Stimulated activated CD4-positive, alpha-beta T cell treated with anti-CD3 and anti-CD28 coated beads, TNF-alpha, amount 100 ng/mL, for 48 hours (primary cell): ENCODE data around the gene SNCAIP.
"Not testable (repeated sequence)": the region's sequence is repeated elsewhere in the genome, so short reads cannot be mapped to it uniquely, and the experiment has no call there.

Experiments
- DNase-seq, 3 donors: peaks; one replicate each; pipeline ENCODE4 v3.0.0-alpha.2; 2020; ENCODE audit warnings: low read depth in 3 of 3

SNCAIP gene

DNA sequence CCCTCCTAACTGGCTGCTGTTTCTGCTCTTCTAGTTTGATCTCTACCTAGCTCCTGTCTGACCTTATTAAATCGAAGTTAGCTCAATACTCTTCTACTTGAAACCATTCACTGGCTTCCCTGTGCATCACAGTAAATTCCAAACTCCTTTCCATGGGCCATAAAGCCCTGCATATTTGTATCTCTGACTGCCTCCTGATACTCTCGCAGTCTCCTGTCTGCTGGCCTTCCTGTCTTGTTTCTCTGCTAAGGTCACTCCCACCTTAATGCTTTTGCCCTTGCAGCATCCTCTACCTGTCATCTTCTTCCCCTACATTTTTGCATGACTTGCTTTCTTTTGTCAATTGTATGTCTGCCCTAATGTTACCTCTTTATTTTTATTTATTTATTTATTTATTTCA lies 44.8 kb downstream of the SNCAIP start:
- DNase-seq = no peak

DNA sequence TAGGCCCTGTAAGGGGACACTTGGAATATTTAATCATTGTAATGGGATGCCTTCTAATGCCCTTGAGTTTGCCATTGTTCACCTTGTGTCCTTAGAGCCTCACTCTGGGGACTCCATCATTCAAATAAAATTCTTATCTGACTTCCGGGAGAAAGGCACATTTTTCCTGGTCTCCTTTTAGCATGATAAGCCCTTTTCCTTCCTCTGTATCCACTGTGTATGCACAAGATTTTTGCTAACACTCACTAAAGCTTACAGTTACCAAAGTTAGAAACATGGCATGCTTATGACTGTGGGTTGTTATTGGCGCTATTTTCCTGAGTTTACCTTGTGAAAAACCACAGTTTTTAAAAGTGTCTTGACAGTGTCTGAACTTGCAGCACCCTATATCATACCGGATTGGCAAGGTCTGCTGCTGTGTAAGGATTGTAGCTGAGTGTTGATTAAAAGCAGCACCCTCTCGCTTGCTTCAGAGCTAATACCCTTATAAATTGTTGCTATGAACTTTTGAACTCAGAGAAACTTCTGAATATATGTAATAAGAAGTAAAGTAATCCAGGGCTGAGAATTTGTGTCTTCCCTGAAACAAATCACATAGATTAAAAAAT lies 46.4 kb downstream of the SNCAIP start:
- no peak for DNase-seq

DNA sequence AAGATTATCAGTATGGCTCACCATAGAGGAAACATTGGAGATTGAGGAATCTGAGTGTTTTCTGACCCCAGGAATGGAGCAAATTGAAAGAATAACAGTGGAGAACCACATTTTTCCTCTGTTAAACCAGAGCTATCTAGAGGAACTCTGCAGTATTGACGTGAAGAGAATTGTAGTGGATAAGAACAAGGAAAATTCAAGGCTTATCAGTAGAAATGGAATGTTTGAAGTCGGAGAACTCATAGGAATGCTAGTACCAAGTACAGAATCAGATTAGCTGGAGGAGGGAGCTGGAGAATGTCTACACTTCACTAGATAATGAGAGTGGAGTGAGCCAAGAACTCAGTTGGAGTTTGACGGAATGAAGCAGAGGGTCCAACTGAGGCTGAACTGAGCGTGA lies 50.3 kb downstream of the SNCAIP start:
- no peak for DNase-seq

DNA sequence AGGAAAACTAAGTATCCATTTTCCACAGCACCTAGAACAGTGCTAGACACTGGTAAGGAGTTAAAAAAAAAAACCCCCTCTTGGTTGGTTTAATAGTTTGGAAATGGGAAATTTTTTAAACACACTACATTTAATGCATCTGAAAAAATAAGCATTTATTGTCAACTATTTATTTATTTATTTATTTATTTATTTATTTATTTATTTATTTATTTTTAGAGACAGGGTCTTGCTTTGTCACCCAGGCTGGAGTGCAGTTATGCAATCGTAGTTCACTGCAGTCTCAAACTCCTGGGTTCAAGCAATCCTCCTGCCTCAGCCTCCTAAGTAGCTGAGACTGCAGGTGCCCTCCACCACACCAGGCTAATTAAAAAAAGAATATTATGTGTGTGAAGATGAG lies 51.6 kb downstream of the SNCAIP start:
- DNase-seq = no peak

DNA sequence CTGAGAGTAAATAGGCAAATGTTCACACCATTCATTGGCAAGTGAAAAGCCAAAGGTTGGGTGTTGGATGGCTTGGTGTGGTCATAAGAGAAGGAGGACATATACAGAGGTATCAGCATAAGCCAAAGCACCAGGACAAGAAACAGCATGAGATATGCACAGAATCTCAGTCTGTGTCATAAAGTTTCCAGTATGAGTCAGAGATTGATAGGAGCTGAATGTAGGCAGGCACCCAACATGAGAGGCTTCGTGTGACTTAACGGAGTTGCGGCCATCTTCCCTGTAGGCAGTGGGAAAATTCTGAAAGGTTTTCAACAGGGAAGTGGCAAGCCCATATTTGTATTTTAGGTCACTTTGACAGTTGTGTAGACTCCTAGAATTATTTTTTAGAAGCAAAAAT lies 54.5 kb downstream of the SNCAIP start:
- DNase-seq = no peak

DNA sequence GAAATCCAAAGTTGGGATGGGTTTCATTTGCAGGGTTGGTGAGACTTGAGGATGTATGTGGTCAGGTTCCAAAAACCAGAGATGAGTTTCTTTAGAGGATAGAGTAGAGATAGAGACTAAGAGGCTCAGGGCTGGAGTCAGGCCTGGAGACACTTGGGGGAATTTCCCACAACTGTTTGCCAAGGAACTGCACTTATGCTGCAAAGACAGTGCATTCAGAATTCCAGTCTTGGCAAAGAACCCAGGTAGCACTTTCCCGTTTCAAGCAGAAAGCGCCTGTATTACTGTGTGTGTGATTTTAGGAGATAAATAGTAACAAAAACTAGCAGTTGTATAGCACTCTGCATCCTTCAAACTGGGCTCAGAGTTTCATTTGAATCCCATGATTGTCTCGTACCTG lies 55.4 kb downstream of the SNCAIP start:
- DNase-seq = no peak

DNA sequence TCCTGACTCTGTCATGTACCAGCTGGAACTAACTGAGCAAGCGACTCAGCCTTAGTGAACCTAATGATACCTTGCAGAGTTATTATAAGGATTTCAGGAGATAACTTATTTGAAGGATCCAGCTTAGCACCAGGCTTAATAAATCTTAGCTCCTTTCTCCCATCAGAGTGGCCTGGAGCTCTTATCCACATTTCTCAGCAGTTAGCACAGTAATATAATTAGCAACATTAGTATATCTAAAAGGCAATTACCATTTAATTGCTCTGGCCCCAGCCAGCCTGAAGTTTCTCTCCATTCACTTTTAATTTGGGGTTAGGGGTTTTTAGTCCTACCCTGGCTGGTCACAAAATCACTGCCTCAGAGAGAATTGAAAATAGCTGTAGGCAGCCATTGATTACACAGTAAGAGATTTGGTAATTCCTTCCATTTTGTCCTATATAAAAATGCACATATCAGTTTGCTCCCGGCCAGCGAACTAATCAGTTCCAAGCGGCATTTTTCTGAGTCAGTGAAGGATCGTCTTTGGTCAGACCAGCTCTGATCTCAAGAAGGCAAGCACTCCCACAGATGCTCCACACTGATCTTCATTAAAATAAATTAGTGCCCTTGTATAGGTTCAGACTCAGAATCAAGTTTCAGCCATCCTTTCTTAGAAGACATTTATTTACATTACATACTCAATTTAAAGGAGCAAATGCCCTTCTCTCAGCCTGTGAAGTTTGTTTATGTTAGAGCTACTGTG lies 56.6 kb downstream of the SNCAIP start:
- DNase-seq = no peak

DNA sequence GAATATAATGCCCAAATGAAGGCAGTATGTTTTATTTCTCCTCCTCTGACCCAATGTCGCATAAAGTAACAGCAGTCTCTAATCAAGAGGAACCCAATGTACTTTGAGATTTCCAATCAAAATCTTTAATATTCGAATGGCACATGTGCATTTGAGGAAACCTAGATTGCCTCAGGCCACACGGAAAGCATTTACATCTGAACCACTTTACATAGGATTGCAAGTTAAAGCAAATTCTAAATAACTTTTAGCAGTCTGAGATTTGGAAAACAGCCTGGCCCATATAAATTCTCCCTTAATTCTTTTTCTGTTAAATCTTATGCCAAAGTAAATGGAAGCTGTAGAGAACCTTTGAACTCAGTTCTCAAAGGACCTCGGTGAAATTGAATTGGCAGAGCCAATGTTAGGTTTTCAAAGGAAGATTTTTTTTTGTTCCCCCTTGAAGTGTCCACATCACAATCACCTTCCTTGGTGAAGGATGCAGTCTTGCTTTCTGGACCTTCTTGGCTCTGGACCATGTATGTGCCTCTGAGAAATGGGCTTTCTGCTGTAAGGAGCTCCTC lies 57.3 kb downstream of the SNCAIP start:
- no peak for DNase-seq

DNA sequence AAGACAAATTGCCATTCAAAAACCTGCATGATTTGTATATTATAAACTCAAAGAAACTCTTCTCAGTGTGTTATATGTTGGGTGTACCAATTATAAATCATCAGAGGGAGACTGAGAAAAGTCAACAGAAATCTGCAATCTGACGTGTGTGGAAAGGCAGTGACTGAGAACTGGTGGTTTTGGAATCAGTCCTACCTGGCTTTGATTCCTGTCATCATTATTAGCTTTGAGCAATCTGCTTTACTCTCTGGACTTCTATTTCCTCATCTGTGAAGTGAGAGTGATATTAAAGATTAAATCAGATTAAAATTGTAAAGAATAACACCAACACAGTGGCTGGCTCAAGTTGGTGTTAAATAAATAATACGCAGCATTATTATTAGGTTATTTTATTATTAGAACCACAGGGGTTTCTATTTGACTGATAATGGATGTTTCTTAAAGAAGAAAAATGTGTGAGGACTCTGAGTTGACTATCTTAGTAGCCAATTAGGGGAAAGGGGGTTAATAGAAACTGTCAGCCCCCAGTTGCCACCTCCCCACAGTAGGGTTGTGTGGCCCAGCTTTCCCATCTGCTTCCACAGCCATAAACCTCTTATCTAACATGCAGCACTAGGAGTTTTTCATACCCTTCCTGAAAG lies 59.6 kb downstream of the SNCAIP start:
- no peak for DNase-seq

DNA sequence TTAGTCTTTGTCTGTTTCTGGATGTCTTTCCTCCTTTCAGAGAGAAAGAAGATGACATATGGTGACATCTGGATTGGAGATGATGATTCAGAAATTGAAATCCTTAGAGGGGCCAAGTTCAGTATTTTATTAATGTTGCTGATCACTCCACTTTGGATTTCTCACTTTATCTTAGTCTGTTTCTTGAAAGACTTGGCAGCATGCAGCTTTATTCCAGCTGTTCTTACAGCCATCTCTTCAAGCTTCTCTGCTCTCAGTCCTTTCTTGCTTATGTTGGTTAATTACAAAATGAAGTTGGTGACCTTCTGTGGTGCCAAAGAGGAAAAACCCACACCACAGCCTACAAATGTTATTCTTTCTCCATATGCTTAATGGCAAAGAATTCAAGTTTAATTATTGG lies 62.1 kb downstream of the SNCAIP start:
- no peak for DNase-seq

DNA sequence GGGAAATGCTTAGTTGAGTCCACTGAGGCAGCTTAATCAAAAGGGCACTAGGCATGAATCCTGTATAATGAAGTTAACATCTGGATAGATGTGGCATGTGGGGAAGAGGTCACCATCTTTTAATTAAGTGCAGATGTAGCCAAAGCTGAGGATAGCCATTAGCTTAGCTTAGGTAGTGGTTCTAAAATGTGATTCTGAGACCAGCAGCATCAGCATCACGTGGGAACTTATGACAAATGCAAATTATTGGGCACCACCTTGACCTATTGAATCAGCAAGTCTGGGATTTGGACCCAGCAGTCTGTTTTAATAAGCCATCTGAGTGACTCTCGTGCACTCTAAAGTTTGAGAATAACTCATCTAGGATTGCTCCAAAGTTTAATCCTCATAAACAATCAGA lies 63.8 kb downstream of the SNCAIP start:
- DNase-seq = no peak

DNA sequence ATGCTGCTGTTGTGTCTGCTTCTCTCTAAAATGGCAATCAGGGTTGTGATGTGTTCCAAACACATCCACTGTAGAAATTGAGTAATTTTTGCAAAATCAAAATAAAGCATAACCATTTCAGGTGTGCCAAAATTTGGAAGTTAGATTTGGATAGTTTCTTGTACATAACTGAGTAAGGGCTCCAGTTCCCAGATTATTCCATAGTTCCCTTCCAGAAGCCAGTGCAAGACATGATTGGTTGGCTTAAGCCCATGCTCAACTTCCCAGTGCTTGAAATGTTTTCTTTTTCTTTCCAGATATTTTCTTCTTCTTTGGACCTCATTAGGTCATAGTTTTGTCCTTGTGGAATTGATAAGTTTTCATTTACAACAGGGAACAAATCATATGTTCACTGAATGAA lies 64.2 kb downstream of the SNCAIP start:
- no peak for DNase-seq

DNA sequence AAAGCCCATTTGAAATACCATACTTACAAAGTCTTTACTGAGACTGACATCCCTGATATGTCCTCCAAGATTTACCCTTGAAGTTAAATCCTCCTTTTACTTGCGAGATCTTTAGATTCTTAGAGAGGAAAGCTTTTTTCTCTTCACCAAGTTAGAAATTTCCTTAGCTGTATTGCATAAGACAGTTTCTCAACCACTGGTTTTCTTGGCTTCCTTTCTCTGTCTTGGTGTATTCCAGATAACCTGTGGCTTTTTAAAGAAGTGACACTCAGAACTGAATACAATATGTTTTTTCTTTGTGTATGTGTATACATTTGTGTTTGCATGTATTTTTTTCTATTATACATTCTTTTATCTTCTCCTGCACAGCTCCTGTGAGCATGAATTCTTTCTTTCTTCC lies 65.0 kb downstream of the SNCAIP start:
- DNase-seq = no peak

DNA sequence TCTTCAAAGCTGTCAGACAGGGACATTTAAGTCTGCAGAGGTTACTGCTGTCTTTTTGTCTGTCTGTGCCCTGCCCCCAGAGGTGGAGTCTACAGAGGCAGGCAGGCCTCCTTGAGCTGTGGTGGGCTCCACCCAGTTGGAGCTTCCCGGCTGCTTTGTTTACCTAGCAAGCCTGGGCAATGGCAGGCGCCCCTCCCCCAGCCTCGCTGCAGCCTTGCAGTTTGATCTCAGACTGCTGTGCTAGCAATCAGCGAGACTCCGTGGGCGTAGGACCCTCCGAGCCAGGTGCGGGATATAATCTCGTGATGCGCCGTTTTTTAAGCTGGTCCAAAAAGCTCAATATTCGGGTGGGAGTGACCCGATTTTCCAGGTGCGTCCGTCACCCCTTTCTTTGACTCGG lies 70.9 kb downstream of the SNCAIP start:
- not testable (repeated sequence) for DNase-seq

DNA sequence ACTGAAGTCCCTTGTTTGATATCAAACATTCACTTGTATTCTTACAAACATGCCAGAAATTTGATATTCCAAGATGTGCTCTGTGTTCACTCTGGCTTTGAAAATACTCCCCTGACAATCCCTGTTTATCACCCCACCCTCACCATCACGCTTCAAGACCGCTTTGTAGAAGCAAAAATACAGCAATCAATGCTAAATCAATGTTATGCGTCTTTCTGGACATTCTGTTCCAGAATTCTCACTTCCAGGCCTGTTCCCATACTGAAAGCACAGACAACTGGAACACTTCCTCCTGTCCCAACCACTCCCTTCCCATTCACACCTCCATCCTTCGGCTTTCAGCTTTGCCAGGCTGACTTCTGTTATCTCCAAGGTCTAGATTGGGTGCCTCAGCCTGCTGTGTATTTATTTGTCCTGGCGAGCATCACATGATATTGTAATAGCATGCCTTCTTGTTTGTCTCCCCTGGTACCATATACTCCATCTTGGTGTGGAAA lies 72.8 kb downstream of the SNCAIP start:
- no peak for DNase-seq

DNA sequence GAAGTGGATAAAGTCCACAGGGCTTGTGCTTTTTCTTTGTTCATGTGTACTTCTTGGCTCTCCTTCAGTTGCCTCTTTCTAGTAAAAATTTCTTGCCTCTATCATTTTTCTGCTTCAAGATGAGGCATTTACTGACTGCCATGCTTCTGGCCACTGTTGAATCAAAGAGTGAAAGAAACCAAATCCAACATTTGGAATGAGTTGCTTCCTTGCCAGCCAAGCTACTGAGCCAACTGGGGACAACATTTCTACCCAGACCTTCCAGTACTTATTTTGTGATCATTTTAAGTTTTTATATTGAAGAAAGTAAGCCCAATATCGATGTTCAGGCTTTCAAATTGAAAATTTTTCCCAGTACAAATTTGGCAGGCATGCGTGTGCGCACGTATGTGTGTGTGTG lies 73.2 kb downstream of the SNCAIP start:
- no peak for DNase-seq

DNA sequence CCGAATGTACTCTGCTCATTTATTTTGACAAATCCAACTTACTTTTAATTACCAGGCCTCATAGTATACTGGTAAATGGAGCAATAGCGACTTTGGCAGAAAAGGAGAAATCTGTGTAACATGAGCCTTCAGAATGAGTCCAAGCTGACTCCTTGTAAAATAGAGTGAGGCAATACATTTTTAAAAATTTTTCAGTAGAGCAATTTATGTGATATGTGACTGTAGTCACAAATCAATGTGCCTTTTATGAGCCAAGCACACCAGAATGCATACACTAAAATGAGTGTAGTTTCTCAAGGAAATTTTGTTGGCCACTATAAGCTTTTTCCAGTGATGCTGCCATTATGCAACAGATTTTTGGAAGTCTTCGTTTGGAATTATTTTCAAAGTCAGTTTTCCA lies 73.8 kb downstream of the SNCAIP start:
- no peak for DNase-seq

DNA sequence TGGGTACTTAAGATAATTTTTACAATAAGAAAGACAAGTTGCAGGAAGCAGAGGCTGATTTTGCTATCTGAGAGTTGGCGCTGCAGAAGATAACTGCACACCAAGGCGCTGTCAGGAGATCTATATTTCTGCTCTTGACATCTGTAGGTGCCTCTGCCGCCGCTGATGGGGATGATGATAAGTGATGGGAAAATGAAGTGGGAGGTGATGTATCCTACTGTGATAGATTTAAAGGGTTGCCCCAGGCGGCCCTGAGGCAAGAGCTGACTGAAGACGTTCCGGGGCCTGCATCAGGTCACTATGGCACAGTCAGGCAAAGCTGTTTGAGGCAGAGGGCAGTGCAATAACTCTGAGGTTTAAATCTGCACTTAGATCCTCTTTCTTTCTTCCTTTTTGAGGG lies 78.1 kb downstream of the SNCAIP start:
- no peak for DNase-seq

DNA sequence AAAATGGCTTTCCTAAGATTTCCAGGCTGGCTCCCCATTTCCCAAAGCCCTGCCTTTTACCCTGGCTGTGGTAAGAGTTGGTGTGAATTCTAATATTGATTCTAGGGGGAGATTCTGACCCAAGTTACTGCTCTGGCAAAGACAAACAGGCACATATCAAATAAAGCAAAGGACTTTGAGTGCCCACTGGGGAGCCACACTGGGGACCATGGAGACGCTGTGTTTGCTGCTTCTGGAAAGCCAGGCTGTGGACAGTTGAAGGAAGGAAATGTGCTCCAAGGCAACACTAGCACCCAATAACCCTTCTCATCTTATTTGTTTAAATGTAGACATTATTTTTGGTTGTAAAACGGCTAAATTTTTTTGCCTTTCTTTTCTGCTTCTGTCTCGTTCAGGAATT lies 78.7 kb downstream of the SNCAIP start:
- DNase-seq = no peak

DNA sequence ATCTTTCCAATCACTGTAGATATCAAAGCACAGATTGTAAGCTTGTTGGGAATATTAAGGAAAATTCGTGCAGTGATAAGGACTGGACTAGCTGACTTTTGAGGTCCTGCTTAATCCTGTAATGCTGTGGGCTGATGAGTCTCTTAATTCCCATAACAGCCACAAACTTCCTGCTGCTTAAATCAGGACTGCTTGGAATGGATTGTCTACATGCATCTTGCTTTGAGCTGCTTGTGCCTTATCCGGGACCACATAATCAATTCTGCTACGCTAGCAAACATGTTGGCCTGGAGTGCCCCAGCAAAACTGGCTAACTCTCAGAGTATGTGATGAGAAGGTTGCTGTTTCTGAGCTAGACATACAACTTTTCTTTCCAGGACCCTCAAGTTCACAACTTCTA lies 79.6 kb downstream of the SNCAIP start:
- no peak for DNase-seq

DNA sequence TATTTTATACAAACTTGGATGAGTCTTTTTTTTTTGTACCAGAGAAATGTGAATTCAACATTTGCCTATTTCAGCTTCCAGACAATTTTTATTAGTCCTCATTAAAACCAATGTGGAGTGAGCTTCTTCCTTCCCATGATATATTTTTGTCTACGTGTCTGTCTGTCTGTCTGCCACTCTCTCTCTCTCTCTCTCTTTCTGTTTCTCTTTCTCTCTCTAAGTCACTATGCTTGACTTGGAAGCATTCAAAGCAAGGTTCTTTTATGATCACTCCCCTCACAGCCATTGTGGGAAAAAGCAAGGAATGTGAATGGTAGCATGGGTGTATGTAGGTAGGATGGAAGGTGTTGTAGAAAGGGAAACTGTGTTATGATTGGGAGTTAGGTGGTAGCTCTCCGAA lies 80.2 kb downstream of the SNCAIP start:
- DNase-seq = no peak

DNA sequence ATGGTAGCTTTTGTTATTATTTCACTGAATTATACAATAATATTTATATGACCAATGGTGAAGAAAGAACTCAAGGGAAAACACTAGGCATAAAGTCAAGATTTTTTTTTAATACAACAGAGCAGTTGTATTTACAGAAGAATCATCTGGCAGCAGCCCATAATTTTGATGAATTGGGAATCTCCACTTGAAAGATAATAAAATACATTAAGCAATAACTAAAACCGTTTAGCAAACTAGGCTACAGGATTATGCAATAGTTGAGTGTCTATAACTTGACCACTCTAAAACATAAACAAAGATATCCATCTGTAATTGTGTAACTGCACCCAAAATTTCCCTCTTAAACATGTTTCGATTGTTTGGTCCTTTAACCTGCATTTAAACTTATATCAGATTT lies 80.8 kb downstream of the SNCAIP start:
- no peak for DNase-seq
